Vagina (tissue), 2 donors: ENCODE data around the gene MKRN2OS.

Source experiments
- CTCF ChIP-seq, 3 experiments: fragments of 450-650 bp in 2 of 3; fragments of 200-600 bp in 1 of 3; sonication (generic) in 1 of 3; IDR thresholded peaks; one replicate each; pipeline ENCODE4 v1.5.1; 2017 to 2019; ENCODE audit warnings: antibody characterized with exemption in 3 of 3, mild to moderate bottlenecking in 2 of 3, moderate library complexity in 2 of 3
- POLR2A ChIP-seq, 2 donors: fragments of 450-650 bp; IDR thresholded peaks; one replicate each; pipeline ENCODE4 v1.6.1; 2017; ENCODE audit warnings: antibody characterized with exemption in 2 of 2, mild to moderate bottlenecking in 2 of 2, moderate library complexity in 2 of 2

- no peak for TF ChIP-seq CTCF (IDR thresholded peaks at IDR 0.05)
- TF ChIP-seq POLR2A (IDR thresholded peaks at IDR 0.05): no peak
Measured at GRCh38 chr3:12582730-12583129, 37.4 kb upstream of the MKRN2OS start.
